AG09319 (cell line): ENCODE measurements around the gene ZNF839.
"Not testable (repeated sequence)": the region's sequence is repeated elsewhere in the genome, so short reads cannot be mapped to it uniquely, and the experiment has no call there.

ENCODE experiments used
- DNase-seq: peaks from one replicate; pipeline ENCODE4 v3.0.0-alpha.2; 2010; ENCODE audit warnings: low read depth; ENCODE audit errors: extremely low read depth
- TF ChIP-seq, protein P1 (sequence below): IDR thresholded peaks from 2 replicates; pipeline ENCODE4 v1.5.1; 2011; ENCODE audit warnings: low read depth, mild to moderate bottlenecking, inconsistent platforms, low read length, moderate library complexity

ZNF839 gene

GRCh38 chr14:102295270-102295669 lies 24.3 kb upstream of the ZNF839 start:
- TF ChIP-seq, protein P1, sequence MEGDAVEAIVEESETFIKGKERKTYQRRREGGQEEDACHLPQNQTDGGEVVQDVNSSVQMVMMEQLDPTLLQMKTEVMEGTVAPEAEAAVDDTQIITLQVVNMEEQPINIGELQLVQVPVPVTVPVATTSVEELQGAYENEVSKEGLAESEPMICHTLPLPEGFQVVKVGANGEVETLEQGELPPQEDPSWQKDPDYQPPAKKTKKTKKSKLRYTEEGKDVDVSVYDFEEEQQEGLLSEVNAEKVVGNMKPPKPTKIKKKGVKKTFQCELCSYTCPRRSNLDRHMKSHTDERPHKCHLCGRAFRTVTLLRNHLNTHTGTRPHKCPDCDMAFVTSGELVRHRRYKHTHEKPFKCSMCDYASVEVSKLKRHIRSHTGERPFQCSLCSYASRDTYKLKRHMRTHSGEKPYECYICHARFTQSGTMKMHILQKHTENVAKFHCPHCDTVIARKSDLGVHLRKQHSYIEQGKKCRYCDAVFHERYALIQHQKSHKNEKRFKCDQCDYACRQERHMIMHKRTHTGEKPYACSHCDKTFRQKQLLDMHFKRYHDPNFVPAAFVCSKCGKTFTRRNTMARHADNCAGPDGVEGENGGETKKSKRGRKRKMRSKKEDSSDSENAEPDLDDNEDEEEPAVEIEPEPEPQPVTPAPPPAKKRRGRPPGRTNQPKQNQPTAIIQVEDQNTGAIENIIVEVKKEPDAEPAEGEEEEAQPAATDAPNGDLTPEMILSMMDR = peak; percentile 30
- DNase-seq = no peak

- DNase-seq = no peak
- TF ChIP-seq, protein P1 = no peak
These were observed 21.9 kb upstream of the ZNF839 start for GRCh38 chr14:102297436-102298170.

GRCh38 chr14:102298303-102299070 lies 21.1 kb upstream of the ZNF839 start:
- not testable (repeated sequence) for DNase-seq

GRCh38 chr14:102303664-102304063 lies 15.9 kb upstream of the ZNF839 start:
- TF ChIP-seq, protein P1 = no peak
- DNase-seq = no peak

- TF ChIP-seq, protein P1 = no peak; the same call in 1 of the 2 replicates
These were observed 14.7 kb upstream of the ZNF839 start, which contains the start of gene MOK for GRCh38 chr14:102304611-102305506. Gene MOK (minus strand): TSS chr14:102305164. CDS start chr14:102304968, 196 bp downstream.

DNA sequence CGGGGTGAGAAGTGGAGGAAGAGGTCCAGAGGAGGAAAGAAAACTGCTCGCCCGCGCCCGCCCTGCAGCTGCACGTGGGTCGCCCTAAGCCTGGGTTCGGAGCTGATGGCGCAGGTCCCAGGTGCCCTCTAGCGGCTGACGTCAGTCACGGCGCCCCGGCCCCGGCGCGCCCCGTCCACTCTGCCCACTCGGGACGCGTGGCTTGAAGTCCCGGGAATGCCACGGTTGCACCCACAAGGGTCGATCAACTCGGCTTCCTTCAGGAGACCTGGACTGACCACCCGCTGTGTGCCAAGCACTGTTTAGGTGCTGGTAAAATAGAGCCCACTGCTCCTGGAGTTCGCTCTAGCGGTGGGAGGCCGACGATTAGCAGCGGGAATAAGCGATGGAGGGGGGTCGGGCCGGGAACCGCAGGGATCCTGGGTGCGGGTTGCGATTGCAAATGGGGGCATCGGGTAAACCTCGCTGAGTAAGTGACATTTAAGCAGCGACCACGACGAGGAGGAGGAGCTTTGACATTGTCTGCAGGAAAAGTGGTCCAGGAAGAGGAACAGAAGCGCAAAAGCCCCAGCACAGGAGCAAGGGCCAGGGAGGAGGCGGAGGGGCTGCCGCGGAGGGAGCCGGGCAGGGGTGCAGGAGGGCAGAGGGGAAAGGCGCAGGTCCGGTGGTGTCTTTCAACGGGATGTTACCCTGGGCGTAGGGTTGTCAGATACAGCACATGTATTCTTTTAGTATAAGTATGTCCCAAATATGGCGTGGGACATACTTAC lies 5.1 kb upstream of the ZNF839 start:
- DNase-seq = peak; percentile 49
- TF ChIP-seq, protein P1 = peak; percentile 95

More at GRCh38 chr14:102304611-102305506, 14.7 kb upstream of the ZNF839 start, which contains the start of gene MOK:
- peak; percentile 96 for DNase-seq

- TF ChIP-seq, protein P1 = no peak
These were observed 4.4 kb upstream of the ZNF839 start for GRCh38 chr14:102315121-102315520.

More at GRCh38 chr14:102315121-102315520, 4.4 kb upstream of the ZNF839 start:
- DNase-seq = no peak
